A549 (cell line): Measurements from ENCODE around the gene EDIL3. TPM values are rescaled to one million over a fixed set of nuclear protein-coding genes. Genes with fewer than 3 reads are reported as not detected.

Experiments
- ATAC-seq, 2 experiments: fragments of 200-7000 bp in 1 of 2; fragments of >200 bp in 1 of 2; cut with Nextera tagmentation in 1 of 2; cut with Tn5 transposase in 1 of 2; 3 replicates each; pipeline versions ENCODE4 v1.8.0 to v1.9.1; 2018 to 2020; ENCODE audit warnings: mild to moderate bottlenecking in 1 of 2, moderate library complexity in 1 of 2
- CTCF ChIA-PET: fragments of 300-600 bp; sonication (Branson Sonifier 250); formaldehyde crosslinking; extraction: SDS; loops from one replicate; lab custom pipeline; 2021; ENCODE audit warnings: antibody characterized with exemption, inconsistent platforms; lab: Yijun Ruan, JAX
- POLR2A ChIA-PET: fragments of 350-600 bp; formaldehyde crosslinking; extraction: SDS; loops from one replicate; lab custom pipeline; 2021; ENCODE audit warnings: antibody characterized with exemption, inconsistent platforms; lab: Yijun Ruan, JAX
- DNase-seq, 2 experiments: peaks; one replicate each; pipeline versions ENCODE4 v3.0.0 to v3.0.0-alpha.2; 2011 to 2016; ENCODE audit warnings: low read depth in 1 of 2, low spot score in 1 of 2
- FAIRE-seq: peaks from 2 replicates; lab custom pipeline; 2011; peaks lifted over from hg19 to GRCh38; lab: Jason Lieb, UNC
- H3K27ac ChIP-seq, 2 experiments: fragments of >200 bp; sonication (Bioruptor Twin); formaldehyde crosslinking; 3 replicates each; pipeline ENCODE4 v1.5.1; 2016 to 2017
- H3K4me1 ChIP-seq: fragments of >200 bp; sonication (Bioruptor Twin); formaldehyde crosslinking; 3 replicates; pipeline ENCODE4 v1.6.1; 2016
- H3K4me2 ChIP-seq: fragments of >200 bp; sonication (Bioruptor Twin); formaldehyde crosslinking; 3 replicates; pipeline ENCODE4 v1.6.1; 2016
- H3K4me3 ChIP-seq: fragments of >200 bp; sonication (Bioruptor Twin); formaldehyde crosslinking; 3 replicates; pipeline ENCODE4 v1.5.1; 2016
- H3K9me3 ChIP-seq: fragments of >200 bp; sonication (Bioruptor Twin); formaldehyde crosslinking; 3 replicates; pipeline ENCODE4 v1.6.1; 2016
- ESRRA ChIP-seq: fragments of 150-350 bp; IDR thresholded peaks from 2 replicates; pipeline ENCODE4 v1.6.1; 2014; ENCODE audit warnings: mild to moderate bottlenecking, low read length, borderline replicate concordance
- HOXB5 ChIP-seq: fragments of 250-450 bp; sonication (Bioruptor Pico); IDR thresholded peaks from 2 replicates; pipeline ENCODE4 v1.5.0; 2020; ENCODE audit warnings: mild to moderate bottlenecking, moderate library complexity
- JUNB ChIP-seq: fragments of >200 bp; sonication (Bioruptor Twin); formaldehyde crosslinking; IDR thresholded peaks from 2 replicates; pipeline ENCODE4 v1.6.1; 2016
- KDM5A ChIP-seq: fragments of 200-600 bp; sonication (generic); IDR thresholded peaks from 2 replicates; pipeline ENCODE4 v1.6.1; 2016; ENCODE audit warnings: antibody characterized with exemption, mild to moderate bottlenecking
- MAZ ChIP-seq: fragments of 150-350 bp; IDR thresholded peaks from 2 replicates; pipeline ENCODE4 v1.6.1; 2014; ENCODE audit warnings: antibody characterized with exemption, low read depth, low read length, borderline replicate concordance
- PHF8 ChIP-seq: fragments of 200-600 bp; sonication (generic); IDR thresholded peaks from 2 replicates; pipeline ENCODE4 v1.6.1; 2016; ENCODE audit warnings: low read depth, mild to moderate bottlenecking, antibody characterized with exemption, moderate library complexity, borderline replicate concordance
- RAD21 ChIP-seq, 2 experiments: fragments of >200 bp in 1 of 2; sonication (Bioruptor Twin) in 1 of 2; formaldehyde crosslinking in 1 of 2; IDR thresholded peaks in 1 of 2; conservative IDR thresholded peaks in 1 of 2; 2 replicates in 1 of 2; 3 replicates in 1 of 2; pipeline ENCODE4 v1.6.1; 2012 to 2018; ENCODE audit warnings: inconsistent platforms in 1 of 2
- ZNF302 ChIP-seq: fragments of 250-450 bp; sonication (Bioruptor Pico); IDR thresholded peaks from 2 replicates; pipeline ENCODE4 v1.9.0; 2021; ENCODE audit warnings: inconsistent platforms, mild to moderate bottlenecking, moderate library complexity
- WGBS: methylation state at CpG from one replicate; pipeline ENCODE4 v1.1.6; 2017; ENCODE audit errors: missing lambda C conversion rate; 5-methylcytosine and 5-hydroxymethylcytosine counted together
- polyA plus RNA-seq, 4 experiments: library from polyadenylated mRNA; depleted of rRNA in 3 of 4; stranded (reverse); fragments of >200 nt; fragmentation: RNase III in 1 of 4; extraction: RNeasy Plus Mini Kit Qiagen cat#74134 plus additional on column Dnase treatment in 1 of 4; gene quantifications; 2 replicates in 3 of 4; 3 replicates in 1 of 4; pipeline ENCODE4 v1.2.3, GENCODE V29; 2011 to 2017
- small RNA-seq, 6 experiments: library from RNA; depleted of rRNA; stranded (forward); fragments of <200 nt; gene quantifications; one replicate each; pipeline ENCODE3, GENCODE V24; 2012
- TF ChIP-seq, protein P1 (sequence below): fragments of 250-450 bp; sonication (Bioruptor Pico); IDR thresholded peaks from 2 replicates; pipeline ENCODE4 v1.5.0; 2021; ENCODE audit warnings: mild to moderate bottlenecking, moderate library complexity, borderline replicate concordance
- TF ChIP-seq, protein P2 (sequence below): fragments of 200-600 bp; sonication (generic); IDR thresholded peaks from 2 replicates; pipeline ENCODE4 v1.6.1; 2016; ENCODE audit warnings: antibody characterized with exemption, mild to moderate bottlenecking, moderate library complexity

The EDIL3 gene
- polyA plus RNA-seq, 2 of the 4 experiments (the other 2 are of a cell fraction) = 0.12 to 0.14 TPM

DNA sequence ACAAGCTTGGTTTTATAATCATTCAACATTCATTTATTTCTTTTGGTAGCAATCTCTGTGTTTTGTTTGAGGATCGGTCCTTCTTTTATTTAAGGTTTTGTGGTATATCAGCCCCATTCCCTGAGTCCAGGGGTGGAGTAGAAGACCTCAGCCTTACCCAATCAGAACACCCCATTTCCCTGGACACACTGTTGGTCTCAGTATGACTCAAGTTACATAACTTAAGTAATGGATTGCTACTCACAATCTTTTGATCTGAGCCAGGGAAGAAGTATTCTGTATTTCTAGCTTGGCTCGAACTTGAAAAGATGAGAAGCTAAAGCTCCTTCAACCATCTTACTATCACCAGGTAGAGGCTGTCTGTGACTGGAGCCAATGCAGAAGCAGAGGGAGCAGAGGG lies 488.8 kb downstream of the EDIL3 start:
- no peak for FAIRE-seq
- no peaks in the 10 kb centered on the region for H3K4me1 ChIP-seq
- H3K4me2 ChIP-seq = no peak overlapping the region
- no peaks in the 10 kb centered on the region for H3K9me3 ChIP-seq
- CTCF ChIA-PET = no interaction called here
- TF ChIP-seq HOXB5 (no peak), MAZ (no peak), ESRRA (no peak), PHF8 (no peak), KDM5A (no peak), JUNB (no peak), RAD21 (conservative IDR thresholded peaks at IDR 0.05 in 1 of 2, IDR thresholded peaks at IDR 0.05 in 1 of 2) (no peak)
- TF ChIP-seq, protein P1, sequence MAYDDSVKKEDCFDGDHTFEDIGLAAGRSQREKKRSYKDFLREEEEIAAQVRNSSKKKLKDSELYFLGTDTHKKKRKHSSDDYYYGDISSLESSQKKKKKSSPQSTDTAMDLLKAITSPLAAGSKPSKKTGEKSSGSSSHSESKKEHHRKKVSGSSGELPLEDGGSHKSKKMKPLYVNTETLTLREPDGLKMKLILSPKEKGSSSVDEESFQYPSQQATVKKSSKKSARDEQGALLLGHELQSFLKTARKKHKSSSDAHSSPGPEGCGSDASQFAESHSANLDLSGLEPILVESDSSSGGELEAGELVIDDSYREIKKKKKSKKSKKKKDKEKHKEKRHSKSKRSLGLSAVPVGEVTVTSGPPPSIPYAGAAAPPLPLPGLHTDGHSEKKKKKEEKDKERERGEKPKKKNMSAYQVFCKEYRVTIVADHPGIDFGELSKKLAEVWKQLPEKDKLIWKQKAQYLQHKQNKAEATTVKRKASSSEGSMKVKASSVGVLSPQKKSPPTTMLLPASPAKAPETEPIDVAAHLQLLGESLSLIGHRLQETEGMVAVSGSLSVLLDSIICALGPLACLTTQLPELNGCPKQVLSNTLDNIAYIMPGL (CRISPR knock-in tag) = no peak
- TF ChIP-seq, protein P2, sequence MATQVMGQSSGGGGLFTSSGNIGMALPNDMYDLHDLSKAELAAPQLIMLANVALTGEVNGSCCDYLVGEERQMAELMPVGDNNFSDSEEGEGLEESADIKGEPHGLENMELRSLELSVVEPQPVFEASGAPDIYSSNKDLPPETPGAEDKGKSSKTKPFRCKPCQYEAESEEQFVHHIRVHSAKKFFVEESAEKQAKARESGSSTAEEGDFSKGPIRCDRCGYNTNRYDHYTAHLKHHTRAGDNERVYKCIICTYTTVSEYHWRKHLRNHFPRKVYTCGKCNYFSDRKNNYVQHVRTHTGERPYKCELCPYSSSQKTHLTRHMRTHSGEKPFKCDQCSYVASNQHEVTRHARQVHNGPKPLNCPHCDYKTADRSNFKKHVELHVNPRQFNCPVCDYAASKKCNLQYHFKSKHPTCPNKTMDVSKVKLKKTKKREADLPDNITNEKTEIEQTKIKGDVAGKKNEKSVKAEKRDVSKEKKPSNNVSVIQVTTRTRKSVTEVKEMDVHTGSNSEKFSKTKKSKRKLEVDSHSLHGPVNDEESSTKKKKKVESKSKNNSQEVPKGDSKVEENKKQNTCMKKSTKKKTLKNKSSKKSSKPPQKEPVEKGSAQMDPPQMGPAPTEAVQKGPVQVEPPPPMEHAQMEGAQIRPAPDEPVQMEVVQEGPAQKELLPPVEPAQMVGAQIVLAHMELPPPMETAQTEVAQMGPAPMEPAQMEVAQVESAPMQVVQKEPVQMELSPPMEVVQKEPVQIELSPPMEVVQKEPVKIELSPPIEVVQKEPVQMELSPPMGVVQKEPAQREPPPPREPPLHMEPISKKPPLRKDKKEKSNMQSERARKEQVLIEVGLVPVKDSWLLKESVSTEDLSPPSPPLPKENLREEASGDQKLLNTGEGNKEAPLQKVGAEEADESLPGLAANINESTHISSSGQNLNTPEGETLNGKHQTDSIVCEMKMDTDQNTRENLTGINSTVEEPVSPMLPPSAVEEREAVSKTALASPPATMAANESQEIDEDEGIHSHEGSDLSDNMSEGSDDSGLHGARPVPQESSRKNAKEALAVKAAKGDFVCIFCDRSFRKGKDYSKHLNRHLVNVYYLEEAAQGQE = no peak
- 6% methylated on average over 2 of the region's 2 CpGs for WGBS
- ATAC-seq = no peak
- POLR2A ChIA-PET = no interaction called here
- H3K27ac ChIP-seq = no peak overlapping the region
- H3K4me3 ChIP-seq = no peak overlapping the region
- no peak for DNase-seq

- no peak for FAIRE-seq
- no peak for ATAC-seq
- WGBS = 1% methylated on average over 2 of the region's 2 CpGs
- no peak for TF ChIP-seq ZNF302 (CRISPR knock-in tag)
- Histone ChIP-seq H3K27ac (no peak overlapping the region), H3K4me1 (no peaks in the 10 kb centered on the region), H3K4me2 (no peak overlapping the region), H3K4me3 (no peak overlapping the region), H3K9me3 (no peaks in the 10 kb centered on the region)
- ChIA-PET POLR2A (no interaction called here), CTCF (no interaction called here)
- DNase-seq = no peak
These were observed 493.4 kb downstream of the EDIL3 start for GRCh38 chr5:83891261-83891660.

Small RNA genes lying within 50 kb of the gene (small RNA-seq; reads per million reads assigned to genes)
- gene RNU6-448P = 0 to 5.2 (median 0) reads per million in 6 experiments
